Uterus (tissue), 4 donors: ENCODE measurements around the gene CREBL2. TPM values are rescaled to one million over a fixed set of nuclear protein-coding genes. Genes with fewer than 3 reads are reported as not detected.
"Not testable (repeated sequence)": the region's sequence is repeated elsewhere in the genome, so short reads cannot be mapped to it uniquely, and the experiment has no call there.

Experiments used
- DNase-seq, 2 donors: peaks; one replicate each; pipeline ENCODE4 v3.0.0-alpha.2; 2019 to 2020
- H3K27ac ChIP-seq, 2 donors: fragments of 200-600 bp; sonication (generic); 1 replicate in 1 of 2; 2 replicates in 1 of 2; pipeline ENCODE4 v1.5.1; 2016 to 2018
- H3K27me3 ChIP-seq, 2 donors: fragments of 200-600 bp; sonication (generic); one replicate each; pipeline ENCODE4 v1.5.1; 2018 to 2019; ENCODE audit warnings: control low read depth in 1 of 2
- H3K36me3 ChIP-seq, 2 donors: fragments of 200-600 bp; sonication (generic); one replicate each; pipeline ENCODE4 v1.5.1; 2019; ENCODE audit warnings: control low read depth in 1 of 2
- H3K4me1 ChIP-seq, 2 donors: fragments of 200-600 bp; sonication (generic); one replicate each; pipeline ENCODE4 v1.5.1; 2018 to 2019; ENCODE audit warnings: control low read depth in 1 of 2
- H3K4me3 ChIP-seq, 2 donors: fragments of 200-600 bp; sonication (generic); 1 replicate in 1 of 2; 2 replicates in 1 of 2; pipeline ENCODE4 v1.5.1; 2018 to 2019; ENCODE audit warnings: mild to moderate bottlenecking in 1 of 2
- H3K9me3 ChIP-seq, 2 donors: fragments of 200-600 bp; sonication (generic); one replicate each; pipeline ENCODE4 v1.5.1; 2019; ENCODE audit warnings: control low read depth in 1 of 2
- CTCF ChIP-seq, 4 experiments: fragments of 200-600 bp in 2 of 4; fragments of 450-650 bp in 2 of 4; sonication (generic) in 2 of 4; IDR thresholded peaks; one replicate each; pipeline ENCODE4 v1.5.1; 2016 to 2019; ENCODE audit warnings: antibody characterized with exemption in 4 of 4, mild to moderate bottlenecking in 2 of 4, moderate library complexity in 1 of 4
- POLR2A ChIP-seq, 2 donors: fragments of 450-650 bp; IDR thresholded peaks; one replicate each; pipeline ENCODE4 v1.6.1; 2016; ENCODE audit warnings: antibody characterized with exemption in 2 of 2, mild to moderate bottlenecking in 1 of 2, moderate library complexity in 1 of 2
- intact Hi-C: fragments of 100-400 bp; cut with DNase I; formaldehyde crosslinking; loops from one replicate; pipeline ENCODE4 v1.15.1; 2023; ENCODE audit warnings: low total_unique reads
- total RNA-seq, 4 donors: library from RNA; depleted of rRNA in 3 of 4; stranded (reverse); fragments of >200 nt in 3 of 4; gene quantifications; one replicate each; pipeline versions ENCODE4 v1.1.0 to v1.2.4, GENCODE V29; 2014 to 2023
- donor health status: DM: yes; HTN: yes; CAD: no.

The CREBL2 gene
- total RNA-seq, 4 donors from 2014 or later: 18.7 to 33.4 (median 28.3) TPM

GRCh38 chr12:12587878-12588277, 23.8 kb upstream of the CREBL2 start:
- Histone ChIP-seq H3K27me3 (no peaks in the 10 kb centered on the region), H3K36me3 (no peaks in the 10 kb centered on the region), H3K4me3 (no peak overlapping the region), H3K27ac (no peak overlapping the region), H3K9me3 (no peaks in the 10 kb centered on the region), H3K4me1 (no peaks in the 10 kb centered on the region)
- TF ChIP-seq POLR2A (IDR thresholded peaks at IDR 0.05) (no peak), CTCF (IDR thresholded peaks at IDR 0.05) (no peak)
- intact Hi-C loops: no loop called here
- DNase-seq: no peak

- H3K27me3 ChIP-seq, DNase-seq, intact Hi-C loops, H3K9me3 ChIP-seq, H3K4me3 ChIP-seq, H3K4me1 ChIP-seq, H3K27ac ChIP-seq, H3K36me3 ChIP-seq: not testable (repeated sequence)
Observed at GRCh38 chr12:12588436-12588835, 23.2 kb upstream of the CREBL2 start.

GRCh38 chr12:12590961-12591360, 20.7 kb upstream of the CREBL2 start:
- TF ChIP-seq POLR2A (IDR thresholded peaks at IDR 0.05) (no peak), CTCF (IDR thresholded peaks at IDR 0.05) (no peak)
- Histone ChIP-seq H3K36me3 (no peaks in the 10 kb centered on the region), H3K27ac (no peak overlapping the region), H3K4me3 (no peak overlapping the region), H3K4me1 (no peaks in the 10 kb centered on the region), H3K9me3 (no peaks in the 10 kb centered on the region), H3K27me3 (no peaks in the 10 kb centered on the region)
- DNase-seq: no peak
- intact Hi-C loops: no loop called here

- H3K27me3 ChIP-seq: no peaks in the 10 kb centered on the region
- H3K9me3 ChIP-seq: no peaks in the 10 kb centered on the region
- no peaks in the 10 kb centered on the region for H3K36me3 ChIP-seq
- H3K4me3 ChIP-seq: no peak overlapping the region
- no peak overlapping the region for H3K27ac ChIP-seq
- intact Hi-C loops: no loop called here
- TF ChIP-seq POLR2A (IDR thresholded peaks at IDR 0.05) (no peak), CTCF (IDR thresholded peaks at IDR 0.05) (no peak)
- H3K4me1 ChIP-seq: no peaks in the 10 kb centered on the region
- DNase-seq: no peak
Observed at GRCh38 chr12:12592930-12593329, 18.7 kb upstream of the CREBL2 start.

- H3K4me3 ChIP-seq, H3K36me3 ChIP-seq, H3K9me3 ChIP-seq, DNase-seq, H3K4me1 ChIP-seq, H3K27me3 ChIP-seq, intact Hi-C loops, H3K27ac ChIP-seq: not testable (repeated sequence)
Observed at GRCh38 chr12:12595929-12596328, 15.7 kb upstream of the CREBL2 start.

- H3K9me3 ChIP-seq, H3K36me3 ChIP-seq, H3K4me3 ChIP-seq, DNase-seq, H3K4me1 ChIP-seq, H3K27me3 ChIP-seq, intact Hi-C loops, H3K27ac ChIP-seq: not testable (repeated sequence)
Observed at GRCh38 chr12:12596598-12596997, 15.1 kb upstream of the CREBL2 start.

GRCh38 chr12:12598864-12599263, 12.8 kb upstream of the CREBL2 start:
- H3K36me3 ChIP-seq: no peaks in the 10 kb centered on the region
- no peaks in the 10 kb centered on the region for H3K4me1 ChIP-seq
- no peak overlapping the region for H3K27ac ChIP-seq
- no peak for TF ChIP-seq CTCF (IDR thresholded peaks at IDR 0.05)
- TF ChIP-seq POLR2A (IDR thresholded peaks at IDR 0.05): no peak
- H3K4me3 ChIP-seq: no peak overlapping the region
- intact Hi-C loops: no loop called here
- H3K27me3 ChIP-seq: no peaks in the 10 kb centered on the region
- H3K9me3 ChIP-seq: no peaks in the 10 kb centered on the region
- DNase-seq: no peak
